Stimulated activated CD4-positive, alpha-beta T cell treated with anti-CD3 and anti-CD28 coated beads, Interleukin-1b, Interleukin-23, amount 100 ng/mL, for 48 hours (primary cell): ENCODE data around the gene TIMP1.
"Not testable (repeated sequence)": the region's sequence is repeated elsewhere in the genome, so short reads cannot be mapped to it uniquely, and the experiment has no call there.

Experiments
- DNase-seq: peaks from one replicate; pipeline ENCODE4 v3.0.0-alpha.2; 2020

The TIMP1 gene

DNA sequence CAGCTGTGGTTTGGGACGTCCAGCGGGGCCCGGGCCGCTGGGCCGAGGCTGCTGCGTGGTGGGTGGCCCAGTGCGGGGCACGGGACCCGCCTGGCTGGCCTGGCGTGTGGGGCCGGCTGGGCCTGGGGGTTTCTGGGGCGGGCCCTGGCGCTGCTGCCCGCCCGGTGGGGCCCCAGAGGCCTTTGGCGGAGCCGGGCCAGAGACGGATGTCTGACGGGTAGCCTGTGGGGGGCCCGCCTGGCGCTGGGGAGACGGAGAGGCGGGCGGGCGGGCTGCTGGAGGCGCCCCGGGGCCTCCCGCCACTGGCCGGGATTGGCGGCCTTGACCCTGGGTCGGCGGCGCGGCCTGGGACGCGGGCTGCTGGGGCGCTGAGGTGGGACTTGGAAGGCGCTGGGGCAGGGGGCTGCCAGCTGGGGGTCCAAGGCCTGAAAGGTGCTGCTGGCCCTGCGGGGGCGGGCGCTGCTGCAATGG, 8.1 kb upstream of the TIMP1 start:
- no peak for DNase-seq

DNA sequence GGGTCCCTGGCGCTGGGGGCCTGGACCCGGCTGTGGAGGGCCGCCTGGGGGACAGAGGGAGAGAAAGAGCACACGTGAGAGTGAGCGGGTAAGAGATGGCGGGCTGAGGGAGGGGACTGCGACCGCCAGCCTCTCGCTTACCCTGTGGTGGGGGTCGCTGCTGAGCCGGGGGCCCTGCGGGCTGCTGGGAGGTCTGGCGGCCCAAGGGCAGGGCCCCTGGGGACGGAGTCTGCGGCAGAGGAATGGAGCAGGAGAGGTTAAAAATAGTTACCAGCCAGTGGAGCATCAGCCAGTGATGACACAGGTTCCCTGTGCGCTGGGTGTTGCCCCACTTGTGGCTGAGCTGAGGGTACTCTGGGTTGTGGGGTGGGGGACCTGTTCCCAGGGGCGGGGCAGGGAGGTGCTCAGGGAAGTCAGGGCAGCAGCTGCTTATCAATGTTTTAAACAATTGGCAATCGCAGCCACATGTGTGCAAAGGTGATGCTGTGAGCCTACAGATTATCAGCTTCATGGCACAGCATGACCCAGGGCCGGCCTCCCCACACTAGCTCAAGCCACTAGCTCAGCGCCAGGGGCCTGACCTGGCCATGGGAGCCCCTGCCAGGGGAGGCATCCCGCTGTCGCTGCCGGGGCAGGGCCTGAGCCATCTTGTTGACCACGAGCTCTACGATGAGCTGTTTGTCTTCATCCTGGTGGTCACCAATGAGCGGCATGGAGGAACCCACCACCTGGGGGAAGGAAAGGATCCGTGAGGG, 7.5 kb upstream of the TIMP1 start:
- DNase-seq: no peak

DNA sequence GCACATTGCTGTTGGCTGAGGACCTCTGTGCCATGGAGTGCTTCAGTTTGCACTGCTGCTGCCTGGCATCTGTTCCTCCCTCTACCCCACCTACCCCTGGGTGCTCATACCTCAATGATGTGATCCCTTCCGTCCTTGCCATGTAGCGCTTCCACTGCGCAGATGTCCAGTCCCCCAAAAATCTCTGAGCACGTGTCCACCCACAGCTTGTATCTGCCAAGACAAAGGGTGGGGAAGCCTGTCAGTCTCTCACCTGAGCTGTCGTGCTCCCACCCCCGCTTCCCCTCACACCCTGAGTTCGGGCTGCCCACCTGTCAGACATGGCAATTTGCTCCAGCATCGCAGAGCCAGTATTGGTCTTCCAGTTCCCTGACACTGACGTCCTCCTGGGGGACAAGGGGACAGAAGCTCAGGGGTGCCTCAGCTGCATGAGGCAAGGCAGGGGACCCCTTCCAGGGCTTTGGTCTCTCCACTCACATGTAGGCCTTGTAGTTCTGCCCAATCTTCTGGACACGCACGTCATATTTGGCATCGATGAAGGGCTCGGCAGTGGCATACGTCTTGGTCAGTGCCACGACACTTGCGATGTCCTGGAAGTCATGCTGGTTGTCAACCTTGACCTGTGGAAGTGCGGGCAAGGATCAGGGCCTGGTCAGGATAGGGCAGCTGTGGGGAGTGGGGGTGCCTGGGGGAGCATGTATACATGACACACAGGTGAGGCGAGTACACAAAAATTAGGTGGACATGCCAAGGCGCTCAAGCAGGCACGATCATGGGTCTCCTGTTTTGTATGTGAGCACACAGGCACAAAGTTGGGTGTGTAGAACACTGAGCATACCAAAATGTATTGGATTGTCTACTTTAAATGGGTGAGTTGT, 6.0 kb upstream of the TIMP1 start:
- DNase-seq: no peak

DNA sequence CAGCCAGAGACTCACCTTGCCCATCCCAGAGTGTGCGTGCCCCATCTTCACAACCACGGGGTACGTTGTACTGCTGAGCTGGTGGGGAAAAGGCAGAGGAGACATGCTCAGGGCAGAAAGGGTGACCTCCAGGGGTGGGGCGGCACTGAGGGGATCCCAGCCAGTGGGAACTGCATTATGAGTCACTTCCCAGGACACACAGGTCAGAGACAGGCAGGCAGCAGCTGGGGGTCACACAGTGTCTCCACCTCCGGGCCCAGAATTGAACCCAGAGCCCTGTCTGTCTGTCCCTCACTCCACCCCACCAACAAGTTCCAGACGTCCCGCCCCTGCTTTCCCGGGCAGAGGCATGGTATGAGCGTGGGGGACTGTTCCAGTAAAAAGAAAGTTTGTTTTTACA, 4.8 kb upstream of the TIMP1 start:
- DNase-seq: no peak

DNA sequence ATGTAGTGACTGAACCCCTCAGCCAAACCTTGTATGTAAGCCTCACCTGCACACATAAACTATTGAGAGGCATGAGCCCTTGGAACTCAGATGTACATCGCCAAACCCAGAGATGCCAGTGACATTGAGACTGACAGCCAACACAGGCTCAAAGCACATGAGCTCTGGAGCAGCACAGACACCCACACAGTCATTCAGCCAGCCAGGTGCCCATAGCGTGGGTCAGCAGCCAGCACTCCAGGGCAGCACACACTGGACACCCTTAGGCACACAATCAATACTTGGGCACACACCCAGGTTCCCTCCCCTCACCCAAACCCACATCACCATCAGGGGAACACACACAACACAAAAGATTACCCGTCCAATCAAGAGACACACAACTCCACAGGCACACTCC, 4.3 kb upstream of the TIMP1 start:
- DNase-seq: no peak

DNA sequence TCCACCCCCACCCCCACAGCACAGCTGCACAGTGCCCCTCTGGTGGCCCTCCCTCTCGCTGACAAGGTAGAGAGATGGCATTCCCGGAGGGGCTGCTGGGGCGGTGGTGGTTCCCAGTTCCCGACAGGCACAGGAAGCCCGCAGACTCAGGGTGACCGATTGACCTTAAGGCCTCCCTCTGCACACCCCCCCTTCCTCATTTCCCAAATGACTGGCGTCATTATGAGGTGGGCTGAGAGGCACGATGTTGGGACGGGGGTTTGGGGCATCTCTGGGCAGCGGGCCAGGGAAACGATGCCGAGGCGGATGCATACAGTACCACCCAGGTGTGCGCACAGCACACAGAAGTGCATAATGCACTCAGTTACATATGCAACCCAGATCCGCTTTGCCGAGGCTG, 3.5 kb upstream of the TIMP1 start:
- DNase-seq: no peak

DNA sequence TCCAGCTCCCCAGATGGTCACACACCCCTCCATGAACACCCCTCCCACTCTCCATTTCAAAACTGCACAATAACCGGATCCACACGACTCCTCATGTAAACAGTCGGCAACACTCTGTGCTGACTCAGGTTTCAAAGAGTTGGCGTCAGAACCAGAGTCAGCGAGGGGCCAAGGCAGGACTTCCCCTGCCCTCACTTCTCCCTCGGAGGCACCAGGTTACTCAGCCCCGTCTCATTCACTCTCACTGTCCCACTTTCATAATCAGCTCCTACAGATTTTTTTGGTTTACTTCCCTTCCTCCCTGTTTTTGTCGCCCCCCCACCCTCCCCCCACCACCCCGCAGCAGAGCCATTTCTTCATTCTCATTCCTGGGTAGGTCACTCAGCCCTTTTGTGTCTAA, 2.7 kb upstream of the TIMP1 start:
- DNase-seq: peak; percentile 60

DNA sequence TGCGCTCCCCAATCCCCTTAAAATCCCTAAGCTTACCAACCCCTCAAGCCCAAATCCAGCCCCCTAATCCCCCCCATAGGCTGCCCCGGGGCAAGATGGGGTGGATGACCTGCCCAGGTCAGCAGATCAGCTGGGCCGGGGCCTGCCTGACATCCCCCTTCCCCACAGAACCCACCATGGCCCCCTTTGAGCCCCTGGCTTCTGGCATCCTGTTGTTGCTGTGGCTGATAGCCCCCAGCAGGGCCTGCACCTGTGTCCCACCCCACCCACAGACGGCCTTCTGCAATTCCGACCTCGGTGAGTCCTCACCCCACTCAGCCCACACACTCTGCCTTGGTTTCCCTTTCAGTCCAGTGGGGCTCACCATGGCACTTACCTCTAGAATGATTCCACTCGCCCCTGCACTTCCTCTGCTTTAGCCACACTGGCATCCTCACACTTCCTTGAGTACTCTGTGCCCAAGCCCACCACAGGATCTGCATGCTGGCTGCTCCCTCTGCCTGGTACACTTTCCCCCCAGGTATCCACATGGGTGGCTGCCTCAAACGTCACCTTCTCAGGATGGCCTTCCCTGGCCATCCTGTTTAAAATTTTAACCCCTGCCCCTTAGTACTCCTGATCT, 1.1 kb downstream of the TIMP1 start:
- DNase-seq: no peak

DNA sequence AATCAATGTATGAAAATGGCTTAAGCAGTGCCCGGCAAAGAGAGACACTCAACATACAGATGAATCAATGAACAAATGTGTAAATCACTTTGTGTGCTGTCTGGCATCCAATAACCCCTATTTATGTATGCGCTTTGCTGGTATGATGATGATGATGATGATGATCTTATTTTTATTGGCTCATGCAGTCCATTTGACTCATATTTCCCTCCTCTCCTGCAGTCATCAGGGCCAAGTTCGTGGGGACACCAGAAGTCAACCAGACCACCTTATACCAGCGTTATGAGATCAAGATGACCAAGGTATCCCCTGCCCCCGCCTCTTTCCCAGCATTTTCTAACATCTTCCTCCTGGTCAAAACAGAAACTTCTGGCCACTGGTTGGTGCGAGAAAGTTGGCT, 2.5 kb downstream of the TIMP1 start:
- no peak for DNase-seq

DNA sequence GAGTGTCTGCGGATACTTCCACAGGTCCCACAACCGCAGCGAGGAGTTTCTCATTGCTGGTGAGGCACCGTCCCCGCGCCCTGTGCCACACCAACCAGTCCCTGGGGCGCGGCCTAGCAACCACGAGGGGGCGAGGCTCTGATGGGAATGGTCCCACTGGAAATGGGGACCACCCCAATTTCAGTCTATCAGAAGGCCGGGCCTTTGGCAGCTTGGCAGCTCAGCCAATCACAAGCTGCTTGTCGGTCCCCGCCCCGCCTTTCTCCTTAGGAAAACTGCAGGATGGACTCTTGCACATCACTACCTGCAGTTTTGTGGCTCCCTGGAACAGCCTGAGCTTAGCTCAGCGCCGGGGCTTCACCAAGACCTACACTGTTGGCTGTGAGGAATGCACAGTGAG, 3.0 kb downstream of the TIMP1 start:
- no peak for DNase-seq

DNA sequence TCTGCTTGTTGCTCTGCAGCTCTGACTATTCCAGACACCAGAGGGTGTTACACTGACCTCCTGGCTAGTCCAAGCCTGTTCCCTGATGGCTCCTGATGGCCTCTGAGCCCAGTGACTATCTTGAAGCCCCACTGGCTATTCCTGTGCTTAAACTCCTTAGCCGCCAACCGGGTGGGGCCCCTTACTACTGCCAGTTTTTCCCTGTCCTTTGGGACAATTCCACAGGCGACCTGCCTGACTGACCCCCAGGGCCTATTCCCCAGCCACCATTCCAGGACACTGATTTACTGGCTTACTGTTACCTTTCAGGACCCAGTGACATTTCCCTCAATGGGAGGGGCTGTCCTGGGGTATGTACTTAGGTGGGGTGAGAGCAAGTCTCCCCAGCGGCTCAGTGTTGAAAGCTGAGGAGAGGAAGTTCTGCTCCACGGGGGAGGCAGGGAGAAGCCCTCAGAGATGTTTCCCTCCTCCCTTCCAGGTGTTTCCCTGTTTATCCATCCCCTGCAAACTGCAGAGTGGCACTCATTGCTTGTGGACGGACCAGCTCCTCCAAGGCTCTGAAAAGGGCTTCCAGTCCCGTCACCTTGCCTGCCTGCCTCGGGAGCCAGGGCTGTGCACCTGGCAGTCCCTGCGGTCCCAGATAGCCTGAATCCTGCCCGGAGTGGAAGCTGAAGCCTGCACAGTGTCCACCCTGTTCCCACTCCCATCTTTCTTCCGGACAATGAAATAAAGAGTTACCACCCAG, 4.0 kb downstream of the TIMP1 start:
- DNase-seq: no peak

DNA sequence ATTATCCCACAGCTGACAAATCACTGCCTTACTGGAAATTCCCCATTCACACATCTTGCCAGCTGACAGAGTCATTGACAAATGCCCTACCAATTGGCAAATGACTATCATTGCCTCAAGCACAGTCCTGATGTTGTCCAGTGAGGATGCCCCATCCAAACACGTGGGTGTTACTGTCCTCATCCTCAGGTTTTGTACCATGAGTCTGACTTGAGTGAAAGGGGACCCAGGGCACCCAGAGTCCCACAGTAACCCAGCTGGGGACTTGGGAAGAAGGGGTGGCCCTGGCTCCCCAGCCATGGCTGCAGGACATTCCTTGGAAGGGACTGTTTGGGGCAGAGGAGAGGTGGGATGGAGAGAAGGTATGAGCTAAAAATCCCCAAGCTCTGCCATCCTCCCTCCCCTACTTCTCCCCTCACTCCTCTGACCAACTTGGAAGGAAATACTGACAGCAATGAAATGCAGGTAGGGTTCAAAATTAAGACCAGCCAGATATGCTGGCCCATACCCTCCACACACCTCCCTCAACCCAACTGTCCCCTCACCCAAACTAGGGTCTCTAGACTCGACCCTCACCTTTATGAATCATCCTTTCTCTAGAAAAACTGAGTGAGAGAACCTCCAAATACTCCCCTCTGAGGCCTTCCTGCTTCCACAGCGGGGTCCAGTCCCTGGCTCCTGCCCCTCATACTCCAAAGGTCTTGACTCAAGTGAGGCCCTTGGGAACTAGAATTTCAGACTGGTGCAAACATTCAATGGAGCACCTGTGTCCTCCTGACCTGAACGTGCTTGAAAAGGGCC, 5.1 kb downstream of the TIMP1 start:
- no peak for DNase-seq

DNA sequence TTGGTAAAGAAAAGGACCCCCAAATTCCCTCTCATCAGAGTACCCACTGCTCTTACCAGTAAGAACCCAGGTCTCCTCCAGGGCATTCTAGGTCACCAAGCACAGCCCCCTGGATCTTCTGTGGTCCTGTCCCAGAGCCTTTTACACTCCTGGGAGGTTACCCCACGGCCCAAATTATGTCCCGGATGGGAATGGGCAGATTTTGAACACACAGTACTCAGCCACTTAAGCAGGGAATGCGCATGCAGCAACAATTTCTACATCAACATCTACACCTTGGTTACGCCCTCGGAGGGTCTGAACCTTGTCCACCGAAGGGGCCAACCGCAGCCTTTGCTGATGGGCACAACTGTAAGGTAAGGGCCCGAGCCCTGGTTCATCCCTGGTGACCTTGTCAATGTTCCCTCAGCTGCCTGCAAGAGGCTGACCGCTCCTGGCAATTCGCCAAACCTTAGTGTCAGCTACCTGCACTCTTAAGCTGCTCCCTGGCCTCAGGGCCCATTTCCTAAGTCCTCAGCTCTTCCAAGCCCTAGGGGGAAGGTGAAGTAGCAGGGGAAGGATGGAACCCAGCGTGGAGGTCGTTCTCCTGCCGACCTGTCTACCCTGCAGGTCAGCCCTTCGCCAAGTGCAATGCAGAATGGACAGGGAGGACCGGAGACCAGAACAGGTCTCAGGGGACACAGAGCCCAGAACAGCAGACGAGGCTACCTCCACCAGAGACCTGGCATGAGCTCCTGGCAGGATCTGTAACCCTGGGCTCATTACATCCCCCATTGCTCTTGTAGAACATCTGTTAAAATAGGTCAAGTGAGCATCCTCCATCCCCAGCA, 5.9 kb downstream of the TIMP1 start:
- no peak for DNase-seq

DNA sequence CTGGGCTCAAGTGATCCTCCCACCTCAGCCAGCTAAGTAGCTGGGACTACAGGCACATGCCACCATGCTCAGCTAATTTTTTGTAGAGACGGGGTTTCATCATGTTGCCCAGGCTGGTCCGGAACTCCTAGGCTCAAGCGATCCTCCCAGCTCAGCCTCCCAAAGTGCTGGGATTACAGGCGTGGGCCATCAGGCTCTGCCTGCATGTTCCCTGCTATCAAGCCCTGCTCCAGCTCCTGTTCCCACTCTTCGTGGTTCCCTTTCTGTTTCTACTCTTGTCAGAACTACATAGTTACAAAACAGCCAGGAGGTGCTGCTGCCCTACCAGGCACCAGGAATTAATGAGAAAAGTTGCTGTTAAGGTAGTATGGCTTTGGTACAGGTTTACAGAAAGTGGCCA, 8.7 kb downstream of the TIMP1 start:
- no peak for DNase-seq

DNA sequence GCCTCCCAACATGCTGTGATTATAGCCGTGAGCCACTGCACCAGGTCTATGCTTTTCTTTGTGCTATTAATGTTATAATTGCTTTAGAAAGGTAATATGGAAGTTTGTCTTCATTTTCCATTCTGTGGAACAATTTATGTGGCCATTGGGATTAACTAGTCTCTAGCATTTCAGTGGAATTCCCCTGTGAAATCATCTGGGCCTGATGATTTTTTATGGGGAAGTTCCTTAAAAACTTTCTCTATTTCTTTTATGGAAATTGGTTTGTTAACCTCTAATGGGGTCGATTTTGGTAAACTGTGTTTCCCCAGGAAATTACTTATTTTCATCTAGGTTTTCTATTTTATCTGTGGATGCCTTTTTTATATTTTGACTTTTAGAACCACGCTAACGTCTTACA, 11.3 kb downstream of the TIMP1 start:
- no peak for DNase-seq

DNA sequence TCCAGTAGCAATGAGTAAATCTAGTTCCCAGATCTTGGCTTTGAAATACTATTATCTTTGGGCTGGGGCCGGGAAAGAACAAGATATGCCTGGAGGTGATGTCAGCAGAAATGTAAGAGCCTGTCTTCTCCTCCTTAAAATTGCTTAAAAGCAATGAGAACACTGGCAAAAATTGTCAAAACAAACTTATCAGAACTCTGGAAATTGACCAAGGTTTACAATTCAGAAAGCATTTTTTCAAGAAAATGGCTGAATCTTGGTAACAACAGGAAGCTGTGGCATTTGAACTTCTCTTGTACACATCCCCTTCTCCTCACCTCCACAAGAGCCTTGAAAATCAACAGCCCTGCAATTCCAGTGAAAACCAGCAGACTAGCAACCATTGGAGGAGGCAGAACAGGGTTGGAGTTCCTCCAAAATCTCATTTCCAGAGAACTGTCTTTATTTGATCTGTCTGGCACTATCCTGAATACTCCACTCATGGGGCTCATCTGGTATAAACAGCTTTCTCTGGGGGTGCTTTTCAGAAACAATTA, 13.5 kb downstream of the TIMP1 start:
- DNase-seq: no peak

DNA sequence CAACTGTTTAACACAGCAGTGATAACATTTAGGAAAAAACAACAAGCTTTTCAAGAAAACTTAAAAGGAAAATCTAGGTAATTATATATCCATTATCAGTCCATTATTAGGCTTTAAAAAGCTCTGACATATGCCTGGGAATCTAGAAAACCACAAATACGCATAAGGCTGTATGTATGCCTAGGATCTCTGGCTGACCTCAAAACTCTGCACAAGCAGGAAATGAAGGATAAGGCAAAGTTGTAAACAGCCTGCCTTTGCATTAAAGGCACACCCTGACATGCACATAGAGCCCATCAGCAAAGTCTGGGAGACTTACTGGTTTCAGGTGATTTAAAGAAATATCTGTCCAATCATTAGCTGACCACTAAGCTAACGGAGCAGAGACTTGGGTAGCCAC, 14.0 kb downstream of the TIMP1 start:
- no peak for DNase-seq

DNA sequence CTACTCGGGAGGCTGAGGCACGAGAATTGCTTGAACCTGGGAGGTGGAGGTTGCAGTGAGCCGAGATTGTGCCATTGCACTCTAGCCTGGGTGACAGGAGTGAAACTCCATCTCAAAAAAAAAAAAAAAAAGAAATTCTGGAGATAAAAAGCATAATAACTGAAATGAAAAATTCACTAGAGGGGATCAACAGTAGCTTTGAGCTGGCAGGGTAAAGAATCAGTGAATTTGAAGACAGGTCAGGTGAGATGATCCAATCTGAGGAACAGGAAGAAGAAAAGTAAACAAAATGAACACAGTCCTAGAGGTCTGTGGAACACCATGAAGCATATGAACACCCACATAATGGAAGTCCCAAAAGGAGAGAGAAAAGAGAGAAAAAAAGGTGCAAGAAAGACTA, 15.0 kb downstream of the TIMP1 start:
- DNase-seq: no peak

DNA sequence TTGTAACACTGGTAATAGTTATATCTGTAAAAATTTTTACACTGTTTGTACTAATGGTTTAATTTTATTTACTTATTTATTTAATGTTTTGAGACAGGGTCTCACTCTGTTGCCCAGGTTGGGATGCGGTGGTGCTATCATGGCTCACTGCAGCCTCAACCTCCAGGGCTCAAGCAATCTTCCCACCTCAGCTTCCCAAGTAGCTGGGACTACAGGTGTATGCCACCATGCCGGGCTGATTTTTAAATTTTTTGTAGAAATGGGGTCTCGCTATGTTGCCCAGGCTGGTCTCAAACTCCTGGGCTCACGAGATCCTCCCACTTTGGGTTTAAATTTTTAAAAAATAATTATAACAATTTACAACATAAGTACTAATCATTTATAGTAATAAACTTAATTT, 20.9 kb downstream of the TIMP1 start:
- DNase-seq: not testable (repeated sequence)

DNA sequence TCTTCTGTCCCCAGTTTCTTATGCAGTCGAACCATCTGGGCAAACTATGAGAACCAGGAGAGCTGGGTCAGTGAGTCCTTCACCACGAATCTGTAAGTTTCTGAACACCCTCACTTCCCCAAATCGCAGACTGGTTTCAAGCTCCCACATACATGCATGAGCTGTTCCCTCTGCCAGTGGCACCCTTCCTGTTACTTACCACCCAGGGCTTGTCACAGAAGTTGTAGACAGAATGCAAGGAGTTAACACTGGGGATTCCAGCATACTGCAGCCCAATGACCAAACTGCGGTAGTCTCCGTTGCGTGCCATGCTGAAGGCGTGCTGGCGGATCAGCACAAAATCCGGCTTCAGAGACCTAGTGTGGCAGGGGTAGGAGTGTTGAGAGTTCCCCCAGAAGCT, 22.8 kb downstream of the TIMP1 start:
- no peak for DNase-seq

DNA sequence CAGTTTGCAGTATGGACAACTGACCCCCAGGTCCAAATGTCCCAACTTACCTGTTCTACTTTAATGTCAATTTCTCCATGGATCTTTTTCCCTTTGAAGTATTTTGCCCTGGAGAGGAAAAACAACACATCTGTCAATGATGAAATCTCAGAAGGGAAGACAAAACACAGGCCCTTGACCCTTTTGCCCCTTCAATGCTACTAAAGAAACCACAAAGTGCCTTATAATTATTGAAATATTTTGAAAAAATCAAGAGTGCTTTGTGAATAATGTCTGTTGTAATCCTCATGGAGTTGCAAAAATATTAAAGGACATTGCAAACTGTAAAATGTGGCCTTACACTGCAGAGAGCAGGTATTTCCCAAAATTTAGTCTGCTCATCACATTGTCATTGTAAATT, 24.9 kb downstream of the TIMP1 start:
- DNase-seq: no peak
